HCEC 1CT (cell line): Measurements from ENCODE around the gene GART.

ENCODE experiments used
- DNase-seq: peaks from one replicate; pipeline ENCODE4 v3.0.0-alpha.2; 2017

The GART gene

GRCh38 chr21:33552999-33553598, 11.2 kb upstream of the GART start:
- DNase-seq = no peak

GRCh38 chr21:33552093-33552998, 10.4 kb upstream of the GART start:
- no peak for DNase-seq

GRCh38 chr21:33551664-33552063, 9.7 kb upstream of the GART start:
- DNase-seq = no peak

- DNase-seq = no peak
Observed at GRCh38 chr21:33550772-33551660, 9.1 kb upstream of the GART start.

- DNase-seq = no peak
Observed at GRCh38 chr21:33549848-33550771, 8.2 kb upstream of the GART start.

- DNase-seq = no peak
Observed at GRCh38 chr21:33546086-33546485, 4.2 kb upstream of the GART start.

- DNase-seq = no peak
Observed at GRCh38 chr21:33544451-33545195, 2.7 kb upstream of the GART start.

GRCh38 chr21:33543505-33544129, 1.7 kb upstream of the GART start:
- DNase-seq = peak; percentile 53

GRCh38 chr21:33542640-33543504, 955 bp upstream of the GART start, which contains the start of gene SON:
TSS of gene SON (plus strand) at chr21:33543038. CDS start at chr21:33543093, 55 bp downstream.
- peak; percentile 99 for DNase-seq

- peak; percentile 47 for DNase-seq
Observed at GRCh38 chr21:33541105-33541711, 709 bp downstream of the GART start.

- no peak for DNase-seq
Observed at GRCh38 chr21:33540711-33541104, 1.2 kb downstream of the GART start.

GRCh38 chr21:33539616-33540015, 2.3 kb downstream of the GART start:
- peak; percentile 94 for DNase-seq

GRCh38 chr21:33537212-33537611, 4.7 kb downstream of the GART start:
- no peak for DNase-seq

- no peak for DNase-seq
Observed at GRCh38 chr21:33531007-33531406, 10.9 kb downstream of the GART start.

GRCh38 chr21:33522953-33523349, 19.0 kb downstream of the GART start:
- DNase-seq = no peak

- no peak for DNase-seq
Observed at GRCh38 chr21:33522297-33522952, 19.5 kb downstream of the GART start.

- no peak for DNase-seq
Observed at GRCh38 chr21:33518899-33519298, 23.0 kb downstream of the GART start.

GRCh38 chr21:33514229-33514628, 27.7 kb downstream of the GART start:
- no peak for DNase-seq

- DNase-seq = no peak
Observed at GRCh38 chr21:33512481-33512880, 29.4 kb downstream of the GART start.
